Ascending aorta (tissue), 2 donors: ENCODE data around the gene EHMT1. TPM values are rescaled to one million over a fixed set of nuclear protein-coding genes. Genes with fewer than 3 reads are reported as not detected.

ENCODE experiments used
- DNase-seq, 2 donors: peaks; one replicate each; pipeline ENCODE4 v3.0.0-alpha.2; 2019; ENCODE audit warnings: low spot score in 2 of 2
- H3K27ac ChIP-seq, 2 donors: fragments of 200-600 bp; sonication (generic); one replicate each; pipeline ENCODE4 v1.5.1; 2016 to 2017; ENCODE audit warnings: mild to moderate bottlenecking in 1 of 2
- H3K27me3 ChIP-seq: fragments of 200-600 bp; sonication (generic); one replicate; pipeline ENCODE4 v1.5.1; 2017
- H3K36me3 ChIP-seq, 2 donors: fragments of 200-600 bp; sonication (generic); one replicate each; pipeline ENCODE4 v1.5.1; 2016
- H3K4me1 ChIP-seq, 2 donors: fragments of 200-600 bp; sonication (generic); one replicate each; pipeline ENCODE4 v1.5.1; 2016 to 2017; ENCODE audit warnings: mild to moderate bottlenecking in 1 of 2
- H3K4me3 ChIP-seq, 2 donors: fragments of 200-600 bp; sonication (generic); one replicate each; pipeline ENCODE4 v1.5.1; 2016 to 2017; ENCODE audit warnings: mild to moderate bottlenecking in 1 of 2
- H3K9me3 ChIP-seq, 2 donors: fragments of 200-600 bp; sonication (generic); one replicate each; pipeline ENCODE4 v1.5.1; 2016
- intact Hi-C: fragments of 100-400 bp; cut with DNase I; formaldehyde crosslinking; loops from one replicate; pipeline ENCODE4 v1.15.1; 2023
- total RNA-seq: library from RNA; depleted of rRNA; stranded (reverse); fragments of >200 nt; gene quantifications from one replicate; pipeline ENCODE4 v1.1.0, GENCODE V29; 2016
- TF ChIP-seq, protein P1 (sequence below), 3 experiments: fragments of 200-600 bp in 2 of 3; fragments of 450-650 bp in 1 of 3; sonication (generic) in 2 of 3; IDR thresholded peaks; one replicate each; pipeline ENCODE4 v1.5.1; 2016 to 2019; ENCODE audit warnings: antibody characterized with exemption in 3 of 3, mild to moderate bottlenecking in 1 of 3, moderate library complexity in 1 of 3

The EHMT1 gene
- total RNA-seq, 1 donor from 2014 or later, result 49.9 TPM

DNA sequence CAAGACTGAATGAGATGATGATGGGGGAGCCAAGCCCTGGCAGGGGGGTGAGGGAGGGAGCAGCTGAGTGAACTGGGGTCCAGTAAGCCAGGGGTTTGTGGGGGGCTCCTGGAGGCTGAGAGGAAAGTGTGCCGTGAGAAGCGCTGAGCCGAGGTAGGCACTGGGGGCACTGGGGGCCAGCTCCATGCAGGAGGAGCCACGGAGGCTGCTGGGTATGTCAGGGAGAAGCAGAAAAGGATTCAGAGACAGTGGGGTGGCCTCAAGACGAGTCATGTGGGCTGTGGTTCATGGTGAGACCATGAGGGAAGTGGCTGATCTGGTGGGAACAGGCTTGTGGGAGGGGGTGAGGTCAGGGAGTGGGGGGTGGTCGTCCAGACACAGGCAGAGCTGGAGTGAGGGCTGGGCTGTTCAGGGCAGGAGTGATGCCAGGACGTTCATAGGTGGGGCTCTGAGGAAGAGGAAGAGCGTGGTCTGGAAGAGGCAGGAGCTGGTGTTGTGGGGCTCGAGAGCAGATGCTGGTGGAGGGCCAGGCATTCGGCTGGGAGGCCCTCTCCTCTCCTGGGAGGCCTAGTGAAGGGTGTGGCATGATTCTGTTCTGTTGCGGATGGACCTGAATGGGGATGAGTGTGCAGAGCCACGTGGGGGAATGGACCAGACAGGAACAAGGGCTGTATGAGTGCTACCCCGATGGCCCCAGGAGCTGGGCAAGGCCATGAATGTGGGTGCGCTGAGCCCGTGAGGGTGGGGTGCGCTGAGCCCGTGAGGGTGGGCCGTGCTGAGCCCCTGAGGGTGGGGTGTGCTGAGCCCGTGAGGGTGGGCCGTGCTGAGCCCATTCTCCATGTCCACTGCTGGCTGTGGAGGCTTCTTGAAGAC is 166.1 kb downstream of the EHMT1 start:
- Histone ChIP-seq H3K36me3 (peaks cover 47 to 60% of the 10 kb centered on the region in 2 donors), H3K4me3 (no peak overlapping the region), H3K27me3 (no peaks in the 10 kb centered on the region), H3K4me1 (no peaks in the 10 kb centered on the region), H3K9me3 (no peaks in the 10 kb centered on the region), H3K27ac (no peak overlapping the region)
- DNase-seq, result no peak
- intact Hi-C loops, result no loop called here
- TF ChIP-seq, protein P1, sequence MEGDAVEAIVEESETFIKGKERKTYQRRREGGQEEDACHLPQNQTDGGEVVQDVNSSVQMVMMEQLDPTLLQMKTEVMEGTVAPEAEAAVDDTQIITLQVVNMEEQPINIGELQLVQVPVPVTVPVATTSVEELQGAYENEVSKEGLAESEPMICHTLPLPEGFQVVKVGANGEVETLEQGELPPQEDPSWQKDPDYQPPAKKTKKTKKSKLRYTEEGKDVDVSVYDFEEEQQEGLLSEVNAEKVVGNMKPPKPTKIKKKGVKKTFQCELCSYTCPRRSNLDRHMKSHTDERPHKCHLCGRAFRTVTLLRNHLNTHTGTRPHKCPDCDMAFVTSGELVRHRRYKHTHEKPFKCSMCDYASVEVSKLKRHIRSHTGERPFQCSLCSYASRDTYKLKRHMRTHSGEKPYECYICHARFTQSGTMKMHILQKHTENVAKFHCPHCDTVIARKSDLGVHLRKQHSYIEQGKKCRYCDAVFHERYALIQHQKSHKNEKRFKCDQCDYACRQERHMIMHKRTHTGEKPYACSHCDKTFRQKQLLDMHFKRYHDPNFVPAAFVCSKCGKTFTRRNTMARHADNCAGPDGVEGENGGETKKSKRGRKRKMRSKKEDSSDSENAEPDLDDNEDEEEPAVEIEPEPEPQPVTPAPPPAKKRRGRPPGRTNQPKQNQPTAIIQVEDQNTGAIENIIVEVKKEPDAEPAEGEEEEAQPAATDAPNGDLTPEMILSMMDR (IDR thresholded peaks at IDR 0.05), result no peak

DNA sequence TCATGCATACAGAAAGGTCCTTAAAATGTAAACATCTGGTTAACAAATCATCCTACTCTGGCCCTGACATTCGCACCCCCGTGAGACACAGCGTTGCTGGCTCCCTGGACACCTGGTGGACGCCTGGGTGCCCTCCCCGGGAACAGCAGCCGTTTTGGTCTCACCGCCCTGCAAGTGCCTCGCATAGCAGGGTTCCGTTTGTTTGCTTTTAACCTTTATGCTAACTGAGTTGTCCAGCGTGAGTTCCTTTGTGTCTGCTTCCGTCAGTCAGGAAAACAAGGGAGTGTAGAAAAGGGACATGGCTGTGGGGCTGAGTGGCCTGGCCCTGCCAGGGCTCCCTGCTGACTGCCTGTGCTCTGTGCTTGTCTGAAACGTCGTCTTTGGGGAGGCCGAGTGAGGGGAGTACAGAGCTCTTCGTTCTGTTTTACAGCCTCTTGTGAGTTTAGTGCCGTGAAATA is 166.9 kb downstream of the EHMT1 start:
- no peak overlapping the region for H3K27ac ChIP-seq
- H3K4me1 ChIP-seq, result no peaks in the 10 kb centered on the region
- H3K27me3 ChIP-seq, result no peaks in the 10 kb centered on the region
- no peak for DNase-seq
- H3K4me3 ChIP-seq, result no peak overlapping the region
- intact Hi-C loops, result no loop called here
- H3K9me3 ChIP-seq, result no peaks in the 10 kb centered on the region
- TF ChIP-seq, protein P1 (IDR thresholded peaks at IDR 0.05), result no peak
- H3K36me3 ChIP-seq, result peaks cover 49 to 65% of the 10 kb centered on the region in 2 donors

DNA sequence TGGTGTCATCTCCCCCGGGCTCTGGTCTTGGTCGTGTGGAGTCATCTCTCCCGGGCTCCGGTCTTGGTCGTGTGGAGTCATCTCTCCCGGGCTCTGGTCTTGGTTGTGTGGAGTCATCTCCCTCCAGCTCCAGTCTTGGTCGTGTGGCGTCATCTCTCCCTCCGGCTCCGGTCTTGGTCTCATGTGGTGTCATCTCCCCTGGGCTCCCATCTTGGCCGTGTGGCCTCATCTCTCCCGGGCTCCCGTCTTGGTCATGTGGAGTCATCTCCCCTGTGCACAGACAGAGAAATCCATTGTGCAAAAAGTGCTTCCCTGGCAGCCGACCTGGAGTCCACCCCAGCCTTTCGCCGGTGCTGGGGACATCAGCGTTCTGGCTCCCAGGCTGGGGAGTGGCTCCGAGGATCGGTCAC is 167.7 kb downstream of the EHMT1 start:
- no peaks in the 10 kb centered on the region for H3K4me1 ChIP-seq
- H3K27me3 ChIP-seq, result no peaks in the 10 kb centered on the region
- no peaks in the 10 kb centered on the region for H3K9me3 ChIP-seq
- peaks cover 55 to 69% of the 10 kb centered on the region in 2 donors for H3K36me3 ChIP-seq
- H3K4me3 ChIP-seq, result no peak overlapping the region
- TF ChIP-seq, protein P1 (IDR thresholded peaks at IDR 0.05), result no peak
- intact Hi-C loops, result no loop called here
- DNase-seq, result no peak
- no peak overlapping the region for H3K27ac ChIP-seq

DNA sequence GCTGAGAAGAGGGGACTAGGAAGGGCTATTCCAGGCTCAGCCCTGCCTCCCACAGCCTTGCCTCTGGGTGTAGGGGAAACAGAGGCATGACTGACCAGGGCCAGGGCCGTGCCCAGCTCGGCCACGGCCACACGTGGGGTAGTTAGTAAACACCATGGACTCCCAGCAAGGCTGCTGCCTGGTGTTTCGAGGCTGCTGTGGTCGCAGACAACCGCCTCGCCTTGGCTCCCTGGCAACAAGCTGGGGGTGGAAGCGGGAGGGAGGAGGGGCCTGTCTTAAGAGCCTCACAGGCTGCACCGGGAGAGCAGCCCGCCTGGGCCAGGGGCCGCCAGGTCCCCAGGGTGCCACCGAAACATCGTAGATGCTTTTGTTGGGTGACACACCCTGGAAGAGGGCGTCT is 168.6 kb downstream of the EHMT1 start:
- intact Hi-C loops, result no loop called here
- Histone ChIP-seq H3K36me3 (peaks cover 51 to 67% of the 10 kb centered on the region in 2 donors), H3K4me3 (no peak overlapping the region), H3K27ac (no peak overlapping the region), H3K27me3 (no peaks in the 10 kb centered on the region), H3K9me3 (no peaks in the 10 kb centered on the region), H3K4me1 (peaks cover 0 to 3% of the 10 kb centered on the region in 2 donors)
- TF ChIP-seq, protein P1 (IDR thresholded peaks at IDR 0.05), result no peak
- no peak for DNase-seq

DNA sequence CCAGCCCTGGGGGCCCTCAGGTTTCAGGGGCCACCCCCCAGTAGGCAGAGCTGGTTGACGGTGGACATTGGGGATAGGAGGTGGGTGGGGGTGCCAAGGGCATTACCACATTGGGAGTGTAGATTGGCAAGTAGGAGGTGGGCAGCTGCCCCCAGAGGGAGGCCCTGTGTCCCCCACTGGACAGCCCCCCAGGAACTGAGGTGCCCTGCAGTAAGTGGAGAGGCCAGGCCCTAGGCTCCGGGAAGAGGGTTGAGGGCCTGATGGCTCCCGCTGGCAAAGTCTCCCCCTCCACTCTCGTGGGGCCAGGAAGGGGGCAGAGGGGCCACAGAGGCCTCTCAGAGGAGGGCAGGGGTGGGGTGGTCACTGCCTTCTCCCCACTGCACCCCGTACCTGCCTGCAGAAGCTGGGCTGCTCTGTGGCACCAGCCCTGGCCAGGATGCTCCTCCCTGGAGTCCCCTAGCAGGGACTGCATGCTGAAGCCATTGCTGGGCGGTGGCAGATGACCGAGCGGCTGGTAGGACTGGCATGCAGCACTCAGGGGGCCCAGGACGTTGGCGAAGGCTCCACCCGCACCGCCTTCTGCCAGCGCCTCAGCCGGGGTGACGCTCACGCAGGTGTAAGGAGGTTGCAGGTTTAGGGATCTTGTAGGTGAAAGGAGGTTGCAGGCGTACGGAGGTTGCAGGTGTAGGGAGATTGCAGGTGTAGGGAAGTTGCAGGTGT is 169.1 kb downstream of the EHMT1 start:
- no peak overlapping the region for H3K4me3 ChIP-seq
- DNase-seq, result no peak
- TF ChIP-seq, protein P1 (IDR thresholded peaks at IDR 0.05), result no peak
- intact Hi-C loops, result no loop called here
- H3K36me3 ChIP-seq, result peaks cover 47 to 61% of the 10 kb centered on the region in 2 donors
- H3K9me3 ChIP-seq, result no peaks in the 10 kb centered on the region
- H3K27ac ChIP-seq, result no peak overlapping the region
- peaks cover 0 to 3% of the 10 kb centered on the region in 2 donors for H3K4me1 ChIP-seq
- H3K27me3 ChIP-seq, result no peaks in the 10 kb centered on the region
